Frontal cortex (tissue), 4 donors: Measurements from ENCODE around the gene ST6GALNAC4. TPM values are rescaled to one million over a fixed set of nuclear protein-coding genes. Genes with fewer than 3 reads are reported as not detected.
A peak's percentile ranks its signal among the peaks of the same experiment; 100 is the strongest.
"Not testable (repeated sequence)": the region's sequence is repeated elsewhere in the genome, so short reads cannot be mapped to it uniquely, and the experiment has no call there.

Experiments used
- DNase-seq, 2 donors: peaks; one replicate each; pipeline ENCODE4 v3.0.0; 2012; ENCODE audit warnings: low spot score in 2 of 2
- FAIRE-seq: peaks from 2 replicates; lab custom pipeline; 2012; peaks lifted over from hg19 to GRCh38; lab: Jason Lieb, UNC
- total RNA-seq: library from RNA; depleted of rRNA; stranded (reverse); fragments of >200 nt; gene quantifications from one replicate; pipeline ENCODE4 v1.2.3, GENCODE V29; 2014
- donor health status: control.
- donor health status: control.
- donor health status: control.

Gene ST6GALNAC4
- total RNA-seq, 1 donor from 2014 or later = 6.5 TPM

DNA sequence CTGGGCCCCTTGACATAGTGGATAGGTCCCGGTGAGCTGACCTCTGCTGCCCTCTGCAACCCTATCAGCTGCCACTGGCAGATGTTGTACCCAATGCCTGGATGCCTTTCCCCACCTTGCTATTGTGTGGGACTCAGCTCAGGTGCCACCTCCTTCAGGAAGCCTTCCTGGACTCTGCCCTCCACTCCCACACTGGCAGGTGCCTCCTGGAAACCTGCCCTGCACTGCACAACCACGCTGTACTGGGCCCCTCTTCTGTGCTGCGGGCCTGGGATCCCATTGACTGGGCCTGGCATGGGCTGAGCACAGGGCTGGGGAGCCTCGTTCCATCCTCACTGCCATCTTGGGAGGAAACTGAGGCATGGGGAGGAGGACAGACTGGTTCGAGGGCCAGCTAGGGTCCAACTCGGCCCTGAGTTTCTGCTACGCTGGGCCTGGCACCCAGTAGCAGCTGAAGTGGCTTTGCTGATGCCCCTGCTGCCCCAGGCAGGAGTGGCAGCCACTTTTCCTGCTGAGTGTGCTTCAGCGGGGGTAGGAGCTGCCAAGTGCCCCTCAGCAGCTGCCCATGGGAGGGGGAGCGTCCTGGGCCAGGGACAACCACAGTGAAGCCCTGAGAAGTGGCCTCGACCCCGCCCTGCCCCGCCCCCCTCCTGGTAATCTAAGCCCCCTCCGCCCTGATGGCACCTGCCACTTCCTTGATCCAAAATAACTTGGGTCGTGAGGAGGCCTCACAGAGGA lies 40.6 kb downstream of the ST6GALNAC4 start:
- FAIRE-seq = no peak
- no peak for DNase-seq

DNA sequence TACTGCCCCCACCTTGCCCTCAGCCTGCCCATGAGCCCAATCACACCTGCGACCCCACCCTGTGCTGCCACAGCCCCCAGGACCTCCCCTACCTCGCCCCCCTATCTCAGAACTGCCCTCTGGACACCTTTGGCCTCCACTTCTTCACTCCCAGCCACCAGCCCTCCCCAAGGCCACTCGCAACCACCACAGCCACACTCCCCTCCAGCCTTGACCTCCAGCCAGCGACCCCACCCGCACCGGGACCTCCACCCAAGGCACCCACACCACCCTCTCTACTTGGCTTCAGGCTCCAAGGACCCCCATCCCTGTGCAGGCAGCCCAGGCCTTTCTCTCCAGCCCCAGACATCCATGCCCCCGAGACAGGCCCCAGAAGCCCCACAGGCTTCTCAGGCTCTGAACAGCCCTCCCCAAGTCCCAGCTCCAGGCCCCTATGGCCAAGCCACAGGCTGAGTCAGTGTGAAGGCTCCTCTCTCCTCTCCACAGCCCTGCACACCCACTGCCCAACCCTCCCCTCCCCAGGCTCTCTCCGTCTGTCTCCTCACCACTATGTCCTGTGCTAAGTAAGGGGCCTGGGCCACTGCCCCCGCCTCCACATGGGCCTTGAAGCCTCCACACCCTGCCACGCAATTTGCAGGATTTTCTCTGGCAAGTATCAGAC lies 41.4 kb downstream of the ST6GALNAC4 start:
- DNase-seq = no peak
- FAIRE-seq = no peak

DNA sequence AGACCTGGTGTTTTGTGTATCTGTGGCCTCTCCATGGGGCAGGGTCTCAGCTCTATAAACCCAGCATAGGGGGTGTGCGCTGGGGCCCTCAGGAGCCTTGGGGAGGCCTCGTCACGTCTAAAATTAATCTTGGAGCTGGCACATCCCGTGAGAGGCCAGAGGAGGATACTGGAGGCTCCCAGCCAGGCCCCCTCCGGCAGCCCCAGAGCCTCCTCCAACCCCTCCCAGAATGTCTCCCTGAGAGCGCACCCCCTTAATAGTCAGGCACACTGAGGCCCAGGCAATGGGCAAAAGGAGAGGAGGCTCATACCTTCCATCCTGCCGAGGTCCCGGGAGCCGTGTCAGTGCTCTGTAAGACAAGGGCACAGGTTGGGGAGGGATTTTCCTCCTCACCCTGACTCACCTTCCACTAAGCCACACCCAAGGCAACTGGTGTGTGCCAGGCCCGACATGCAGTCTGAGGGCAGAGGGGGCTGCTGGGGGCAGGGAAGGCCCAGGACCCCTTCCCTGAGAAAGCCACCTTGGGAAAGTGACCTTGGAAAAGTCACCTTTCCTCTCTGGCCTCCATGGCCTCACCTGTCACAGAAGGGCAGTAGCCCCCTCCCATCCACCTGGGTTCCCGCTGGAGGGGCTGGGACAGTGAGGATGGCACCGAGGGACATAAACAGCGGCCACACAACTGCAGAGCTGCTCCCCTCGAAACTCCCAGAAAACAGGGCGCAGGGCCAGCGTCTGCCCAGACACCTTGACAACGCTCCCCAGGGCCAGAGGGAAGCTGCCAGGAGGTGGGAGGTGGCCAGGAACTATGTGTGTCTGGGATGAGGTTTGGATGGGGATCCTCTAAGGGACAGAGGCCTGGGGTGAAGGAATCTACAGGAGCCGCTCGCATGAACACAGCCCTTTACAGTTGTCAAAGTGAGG lies 42.3 kb downstream of the ST6GALNAC4 start:
- no peak for FAIRE-seq
- no peak for DNase-seq

DNA sequence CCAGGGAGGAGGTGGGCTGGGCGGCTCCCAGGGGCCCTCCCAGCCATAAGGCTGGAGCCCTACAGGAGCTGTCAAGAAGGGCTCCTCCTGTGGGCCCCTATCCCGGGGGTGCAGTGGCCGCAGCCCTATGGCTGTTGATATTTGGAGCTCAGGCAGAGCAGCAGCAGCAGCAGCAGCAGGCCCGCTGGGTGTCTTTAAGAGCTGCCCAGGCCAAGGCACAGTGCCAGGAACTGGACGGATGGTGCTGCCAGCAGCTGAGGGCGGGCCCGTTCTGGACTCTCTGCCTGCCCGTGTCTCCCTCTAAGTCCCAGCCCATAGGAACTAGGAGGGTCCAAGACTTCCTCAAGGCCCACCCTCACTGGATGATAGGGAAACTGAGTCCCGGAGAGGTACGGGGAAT lies 43.0 kb downstream of the ST6GALNAC4 start:
- DNase-seq (peak; percentile 78 to 84), FAIRE-seq (no peak)

DNA sequence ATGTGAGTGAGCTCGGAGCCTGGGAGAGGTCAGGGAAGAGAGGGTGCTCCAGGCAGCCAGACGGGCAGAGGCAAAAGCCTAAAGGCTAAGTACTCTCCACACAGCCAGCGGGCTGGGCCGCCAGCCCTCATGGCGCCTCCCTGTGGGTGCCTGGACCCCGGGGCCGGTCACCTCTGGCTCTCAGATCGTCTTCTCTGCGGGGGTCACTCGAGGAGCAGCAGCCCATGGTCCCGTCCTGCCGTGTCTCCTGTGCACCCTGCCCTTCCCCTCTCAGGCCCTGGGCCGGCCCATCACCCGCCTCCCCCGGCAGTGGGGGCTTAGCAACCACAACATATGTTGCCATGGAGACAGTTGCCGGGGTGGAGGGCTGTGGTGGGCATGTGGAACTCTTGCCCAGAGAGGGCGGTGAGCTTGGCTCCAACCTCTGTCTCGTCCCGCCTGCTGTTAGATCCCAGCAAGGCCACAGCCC lies 43.6 kb downstream of the ST6GALNAC4 start:
- DNase-seq = no peak
- no peak for FAIRE-seq

DNA sequence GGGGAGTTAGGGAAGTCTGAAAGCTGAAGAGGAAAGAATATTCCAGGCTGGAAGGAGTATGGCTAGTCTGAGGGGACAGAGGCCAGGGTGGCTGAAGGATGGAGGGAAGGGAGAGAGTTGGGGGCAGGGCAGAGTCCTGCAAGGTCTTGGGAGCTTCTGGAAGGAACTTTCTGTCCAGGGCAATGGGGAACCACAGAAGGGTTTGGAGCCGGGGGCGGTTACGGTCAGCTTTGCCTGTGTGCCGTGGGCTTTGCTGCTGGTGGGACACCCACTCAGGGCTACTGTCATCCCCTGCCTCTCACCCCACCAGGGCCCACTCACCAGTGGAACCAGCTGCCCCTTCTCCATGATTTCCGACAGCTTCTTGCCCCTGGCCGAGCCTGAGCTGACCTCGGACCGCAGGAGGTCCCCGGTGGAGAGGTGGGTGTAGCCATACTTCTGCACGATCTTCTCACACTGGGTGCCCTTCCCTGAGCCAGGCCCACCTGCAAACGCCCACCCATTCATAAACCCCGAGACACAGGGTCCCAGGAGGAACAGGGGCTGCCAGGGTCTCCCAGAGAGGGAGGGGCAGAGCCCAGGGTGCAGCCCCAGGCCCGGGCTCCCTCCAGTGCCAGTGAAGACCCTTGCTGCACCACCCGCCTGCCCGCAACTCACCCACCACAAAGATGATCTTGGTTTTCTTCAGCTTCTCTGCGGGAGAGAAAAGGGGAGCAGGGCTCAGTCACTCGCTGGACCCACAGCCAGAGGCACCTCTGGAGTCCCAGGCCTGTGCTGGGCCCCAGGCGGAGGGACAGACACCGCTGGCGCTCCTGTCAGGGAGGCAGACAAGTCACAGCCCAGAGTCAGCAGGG lies 44.2 kb downstream of the ST6GALNAC4 start:
- DNase-seq = no peak
- no peak for FAIRE-seq

DNA sequence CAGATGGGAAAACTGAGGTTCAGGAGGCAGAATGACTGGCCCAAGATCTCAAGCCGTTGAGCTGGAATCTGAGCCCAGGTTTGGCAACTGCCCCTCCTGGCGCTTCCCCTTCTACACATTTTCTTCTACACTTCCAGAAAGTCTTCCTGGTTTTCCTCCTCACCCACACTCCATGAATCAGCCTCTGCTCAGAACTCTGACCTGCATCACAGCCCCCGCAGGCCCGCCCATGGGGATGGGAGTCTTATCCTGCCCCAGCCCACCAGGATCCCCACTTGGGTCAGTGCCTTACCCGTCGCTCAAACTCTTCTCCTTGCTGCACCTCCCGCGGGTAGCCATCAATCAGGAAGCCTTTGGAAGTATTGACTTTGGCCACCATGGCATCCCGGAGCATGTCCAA lies 45.3 kb downstream of the ST6GALNAC4 start:
- no peak for FAIRE-seq

DNA sequence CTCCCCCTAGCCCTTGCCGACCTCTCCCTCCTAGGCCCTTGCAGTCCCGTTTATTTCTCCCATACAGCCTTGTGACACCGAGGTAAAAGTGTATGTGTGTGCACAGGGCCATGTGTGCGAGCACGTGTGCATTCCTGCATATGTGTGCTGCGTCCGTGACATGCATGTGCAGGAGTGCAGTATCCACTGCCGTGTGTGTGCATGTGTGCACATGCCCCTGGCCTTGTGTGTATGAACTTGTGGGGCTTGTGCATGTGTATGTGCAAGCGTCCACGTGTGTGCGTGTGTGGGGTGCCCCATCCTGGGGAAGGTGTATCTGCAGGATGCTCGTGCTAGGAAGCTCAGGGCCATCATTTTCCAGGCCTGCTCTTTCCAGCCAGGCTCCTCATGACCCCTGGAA lies 46.0 kb downstream of the ST6GALNAC4 start:
- DNase-seq = no peak
- no peak for FAIRE-seq

More for the DNA sequence above, 45.3 kb downstream of the ST6GALNAC4 start:
- DNase-seq = no peak

DNA sequence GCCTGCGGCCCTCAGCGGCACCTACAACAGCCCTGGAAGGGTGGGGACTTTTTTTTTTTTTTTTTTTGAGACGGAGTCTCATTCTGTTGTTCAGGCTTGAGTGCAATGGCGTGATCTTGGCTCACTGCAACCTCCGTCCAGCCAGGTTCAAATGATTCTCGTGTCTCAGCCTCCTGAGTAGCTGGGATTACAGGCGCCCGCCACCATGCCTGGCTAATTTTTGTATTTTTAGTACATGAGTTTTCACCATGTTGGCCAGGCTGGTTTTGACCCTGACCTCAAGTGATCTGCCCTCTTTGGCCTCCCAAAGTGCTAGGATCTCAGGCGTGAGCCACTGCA lies 46.7 kb downstream of the ST6GALNAC4 start:
- not testable (repeated sequence) for DNase-seq, FAIRE-seq

DNA sequence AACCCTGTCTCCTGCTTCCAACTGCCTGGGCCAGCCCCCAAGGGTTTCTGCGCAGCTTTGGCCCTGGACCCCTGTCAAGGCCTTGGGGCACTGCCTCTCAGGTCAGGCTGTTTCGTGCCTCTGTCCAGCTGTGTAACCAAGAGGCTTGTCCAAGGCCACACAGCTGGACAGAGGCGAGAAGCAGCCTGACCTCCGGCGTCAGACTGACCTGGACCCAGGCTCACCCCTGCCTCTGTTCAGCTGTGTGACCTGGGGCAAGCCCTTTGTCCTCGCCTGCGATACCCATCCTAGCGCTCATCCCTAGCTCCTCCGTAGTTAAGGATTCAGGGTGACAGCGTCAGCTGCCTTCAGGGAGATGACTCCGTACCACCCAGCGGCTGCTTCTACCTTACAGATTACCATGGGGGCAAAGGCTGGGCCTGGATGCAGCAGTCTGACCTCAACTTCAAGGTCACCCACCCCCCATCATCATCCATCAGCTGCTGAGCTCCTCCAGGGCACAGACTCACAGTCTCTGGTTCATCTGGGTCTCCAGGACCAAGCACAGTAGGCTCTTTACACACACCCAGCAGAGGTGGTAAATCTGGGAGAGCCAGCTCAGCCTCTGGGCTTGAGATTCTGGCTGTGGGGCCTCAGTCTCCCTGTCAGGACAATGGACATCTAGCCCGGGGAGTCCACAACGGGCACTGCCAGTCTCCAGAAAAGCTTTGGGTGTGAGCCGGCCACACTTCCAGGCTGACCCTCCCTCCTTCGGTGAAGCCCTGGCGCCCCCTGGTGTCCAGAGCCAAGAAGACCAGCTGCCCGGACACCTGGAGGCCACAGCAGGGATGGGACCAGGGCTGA lies 47.3 kb downstream of the ST6GALNAC4 start:
- FAIRE-seq = no peak
- DNase-seq = peak; percentile 78 to 93

DNA sequence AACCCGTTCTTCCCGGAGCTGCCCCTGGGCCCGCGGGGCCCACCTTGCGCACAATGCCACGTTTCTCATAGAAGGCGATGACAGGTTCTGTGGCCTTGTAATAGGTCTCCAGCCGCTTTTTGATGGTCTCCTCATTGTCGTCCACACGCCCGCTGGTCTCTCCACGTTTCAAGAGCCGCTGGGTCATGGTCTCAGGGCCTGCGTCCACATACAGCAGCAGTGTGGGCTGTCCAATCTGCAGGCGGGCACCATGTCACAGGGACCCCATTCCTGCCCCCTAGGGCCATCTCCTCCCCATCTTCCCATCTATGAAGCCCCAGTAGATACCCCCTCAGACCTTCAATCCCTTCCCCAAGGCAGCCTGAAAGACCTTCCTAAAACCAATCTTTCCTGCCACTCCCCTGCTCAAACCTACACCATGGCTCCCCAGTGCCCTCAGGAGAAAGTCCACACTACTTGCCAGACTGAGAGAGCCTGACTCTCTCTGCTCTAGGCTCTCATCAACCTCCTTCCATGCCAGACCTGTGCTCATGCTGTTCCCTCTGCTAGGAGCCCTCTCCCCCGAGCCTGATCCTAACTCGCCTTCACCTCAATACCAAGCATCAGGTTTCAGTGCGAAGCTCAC lies 48.5 kb downstream of the ST6GALNAC4 start:
- DNase-seq (no peak), FAIRE-seq (no peak)

DNA sequence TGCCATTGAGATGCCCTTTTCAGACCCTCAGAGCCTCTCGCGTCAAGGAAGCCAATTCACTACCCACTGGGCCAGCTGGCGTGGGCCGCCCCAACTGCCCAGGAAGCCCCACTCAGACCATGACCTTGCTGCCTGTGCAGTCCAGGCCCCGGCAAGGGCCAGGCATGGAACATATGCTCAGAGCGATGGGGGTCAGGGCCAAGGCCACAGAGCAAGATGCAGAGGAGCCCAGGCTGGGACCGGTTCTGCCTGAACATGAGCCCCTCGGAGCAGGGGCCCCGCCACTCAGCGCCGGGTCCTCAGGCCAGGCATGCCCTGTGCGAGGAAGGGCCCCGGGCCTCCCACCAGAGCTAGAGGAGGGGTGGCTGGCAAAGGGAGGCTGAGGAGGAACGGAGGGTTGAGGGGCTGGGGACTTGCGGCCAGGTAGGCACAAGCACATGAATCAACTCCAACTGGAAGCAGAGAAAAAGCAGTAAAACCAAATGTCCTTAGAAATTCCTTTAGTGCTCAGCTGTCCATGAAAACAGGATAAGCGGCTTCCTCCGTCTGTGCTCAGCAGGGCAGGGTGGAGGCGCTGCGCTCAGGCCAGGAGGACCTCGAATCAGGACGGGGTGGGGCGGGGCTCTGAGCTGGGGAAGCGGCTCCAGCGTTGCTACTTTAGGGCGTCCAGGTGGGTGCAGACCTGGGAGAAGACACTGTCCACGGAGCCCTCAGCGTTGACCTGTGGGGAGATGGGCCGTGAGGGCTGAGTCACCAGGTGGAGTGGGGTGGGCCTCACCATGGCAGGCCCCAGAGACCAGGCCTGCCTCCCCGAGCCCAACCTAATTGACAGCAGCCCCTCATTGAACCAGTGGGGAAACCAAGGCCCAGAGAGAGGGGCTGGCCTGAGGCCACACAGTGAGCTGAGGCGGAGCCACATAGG lies 49.2 kb downstream of the ST6GALNAC4 start:
- FAIRE-seq (no peak), DNase-seq (no peak)

DNA sequence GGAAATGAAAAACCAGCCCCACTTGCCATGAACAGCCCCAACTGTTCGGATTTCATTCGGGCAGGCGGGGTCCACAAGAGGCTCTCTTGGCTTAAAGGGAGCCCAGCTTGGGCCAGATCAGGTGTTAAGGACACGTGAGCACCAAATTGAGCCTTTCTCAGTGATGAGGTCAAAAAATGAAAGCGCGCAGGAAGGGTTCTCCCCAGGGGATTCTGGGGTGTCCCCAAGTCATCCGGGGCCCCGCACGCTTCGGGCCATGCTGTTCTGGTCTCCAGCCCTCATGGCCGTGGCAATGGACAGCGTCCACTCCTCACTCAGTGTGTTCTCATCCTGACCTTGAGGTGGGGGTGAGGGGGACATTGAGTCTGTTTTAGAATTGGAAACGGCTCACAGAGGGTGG lies 50.3 kb downstream of the ST6GALNAC4 start:
- DNase-seq (no peak), FAIRE-seq (no peak)

DNA sequence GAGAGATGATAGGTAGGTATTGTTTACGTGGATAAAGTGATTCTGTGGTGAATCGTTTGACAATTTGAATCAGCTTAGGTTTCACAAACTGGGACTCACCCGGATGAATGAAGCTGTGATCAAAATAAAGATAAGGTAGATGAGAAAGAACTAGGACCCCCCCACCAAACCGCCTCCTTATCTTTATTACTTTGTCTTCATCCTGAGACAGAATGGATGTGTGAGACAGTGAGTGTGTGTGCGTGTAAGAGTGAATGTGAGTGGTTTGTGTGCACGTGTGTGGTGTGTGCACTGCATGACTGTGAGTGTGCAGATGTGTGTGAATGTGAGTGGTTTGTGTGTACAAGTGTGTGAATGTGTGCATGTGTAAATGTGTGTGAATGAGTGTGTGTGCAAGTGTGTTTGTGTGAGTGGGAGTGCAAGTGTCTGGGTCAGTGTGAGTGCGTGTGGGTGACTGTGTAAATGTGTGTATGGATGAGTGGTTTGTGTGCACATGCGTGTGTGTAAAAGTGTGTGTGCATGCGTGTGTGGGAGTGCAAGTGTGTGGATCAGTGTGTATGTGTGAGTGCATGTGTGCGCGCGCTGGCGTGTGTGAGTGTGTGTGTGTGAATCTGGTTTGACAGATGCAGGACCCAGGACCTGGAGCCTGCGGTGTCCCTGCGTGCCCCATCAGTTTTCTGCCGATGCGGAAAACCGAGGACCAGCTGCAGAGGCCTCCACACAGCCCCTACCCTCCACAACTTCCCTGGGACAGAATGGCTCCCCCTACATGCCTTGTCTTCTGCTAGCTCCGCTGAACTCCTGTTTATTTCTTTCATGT lies 51.0 kb downstream of the ST6GALNAC4 start:
- FAIRE-seq = no peak
- no peak for DNase-seq

DNA sequence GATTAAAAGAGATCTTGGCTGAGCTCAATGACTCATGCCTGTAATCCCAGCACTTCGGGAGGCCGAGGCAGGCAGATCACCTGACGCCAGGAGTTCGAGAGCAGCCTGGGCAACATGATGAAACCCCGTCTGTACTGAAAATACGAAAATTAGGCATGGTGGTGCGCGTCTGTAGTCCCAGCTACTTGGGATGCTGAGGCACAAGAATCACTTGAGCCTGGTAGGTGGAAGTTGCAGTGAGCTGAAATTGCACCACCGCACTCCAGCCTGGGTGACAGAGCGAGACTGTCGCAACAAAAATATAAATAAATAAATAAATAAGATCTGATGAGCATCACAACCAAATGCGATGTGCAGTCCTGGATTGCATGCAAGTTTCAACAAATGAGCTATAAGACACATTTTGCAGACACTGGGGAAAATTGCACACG lies 53.6 kb downstream of the ST6GALNAC4 start:
- FAIRE-seq = no peak
- DNase-seq = no peak
